Measurements from ENCODE around the gene ENPP1.

ENPP1 gene

GRCh38 chr6:131929264-131929663, 121.4 kb downstream of the ENPP1 start:
- CTCF ChIA-PET: no interaction called here
- no peak for DNase-seq (ENCODE audit: low spot score)
- POLR2A ChIA-PET (ENCODE audit: low non-redundant PET): no interaction called here

GRCh38 chr6:131929976-131930375, 122.2 kb downstream of the ENPP1 start:
- ChIA-PET CTCF (no interaction called here), POLR2A (ENCODE audit: low non-redundant PET) (no interaction called here)
- TF ChIP-seq CTCF (conservative IDR thresholded peaks at IDR 0.05; ENCODE audit: low read depth): no peak

More at GRCh38 chr6:131929264-131929663, 121.4 kb downstream of the ENPP1 start:
- no peak overlapping the region for H3K27ac ChIP-seq
- no peak for TF ChIP-seq CTCF (conservative IDR thresholded peaks at IDR 0.05; ENCODE audit: low read depth)

DNA sequence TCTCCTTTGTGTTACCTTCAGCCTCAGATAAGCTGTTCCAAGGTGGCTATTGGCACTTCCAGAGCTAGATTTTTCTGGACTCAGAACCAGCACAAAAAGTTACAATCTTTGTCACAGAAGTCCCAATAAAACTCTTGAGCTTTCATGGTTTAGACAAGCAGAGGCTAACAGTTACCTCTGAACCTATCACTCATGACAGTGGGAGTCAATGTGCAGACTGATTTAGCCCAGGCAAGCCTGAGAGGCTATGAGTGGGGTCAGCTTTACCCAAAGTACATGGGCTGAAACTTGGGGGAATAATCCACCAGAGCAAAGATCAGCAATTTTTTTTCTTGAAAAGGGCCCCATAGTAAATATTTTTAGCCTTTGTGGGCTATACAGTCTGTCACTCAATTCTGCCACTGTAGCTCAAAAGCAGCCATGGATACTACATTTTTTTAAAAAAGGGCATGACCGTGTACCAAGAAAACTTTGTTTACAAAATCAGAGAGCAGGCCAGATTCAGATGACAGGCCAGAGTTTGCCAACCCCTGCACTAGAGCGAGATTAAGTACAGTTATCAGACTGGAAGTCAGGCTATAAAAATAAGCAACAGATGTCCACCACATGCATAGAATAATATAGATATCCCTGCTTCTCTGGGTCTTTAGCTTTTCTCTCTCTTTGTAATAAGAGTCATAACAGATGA, 123.4 kb downstream of the ENPP1 start:
- POLR2A ChIA-PET (ENCODE audit: low non-redundant PET): no interaction called here
- CTCF ChIA-PET: interaction anchor here (0.8 kb wide), 1 partner anchor 231 kb away, joined by 3 read pairs; no protein-coding TSS in a partner anchor
- no peak for DNase-seq (ENCODE audit: low spot score)
- TF ChIP-seq CTCF (conservative IDR thresholded peaks at IDR 0.05; ENCODE audit: low read depth): no peak
- no peak overlapping the region for H3K27ac ChIP-seq

More at GRCh38 chr6:131929976-131930375, 122.2 kb downstream of the ENPP1 start:
- no peak overlapping the region for H3K27ac ChIP-seq
- DNase-seq (ENCODE audit: low spot score): no peak

- TF ChIP-seq CTCF (conservative IDR thresholded peaks at IDR 0.05; ENCODE audit: low read depth): no peak
- POLR2A ChIA-PET (ENCODE audit: low non-redundant PET): no interaction called here
- no peak for DNase-seq (ENCODE audit: low spot score)
- H3K27ac ChIP-seq: no peak overlapping the region
- CTCF ChIA-PET: interaction anchor here (0.9 to 2.2 kb wide), 2 partner anchors 11 to 13 kb away, joined by 4 to 9 read pairs; no protein-coding TSS in a partner anchor
Observed at GRCh38 chr6:131936156-131936555, 128.3 kb downstream of the ENPP1 start.

DNA sequence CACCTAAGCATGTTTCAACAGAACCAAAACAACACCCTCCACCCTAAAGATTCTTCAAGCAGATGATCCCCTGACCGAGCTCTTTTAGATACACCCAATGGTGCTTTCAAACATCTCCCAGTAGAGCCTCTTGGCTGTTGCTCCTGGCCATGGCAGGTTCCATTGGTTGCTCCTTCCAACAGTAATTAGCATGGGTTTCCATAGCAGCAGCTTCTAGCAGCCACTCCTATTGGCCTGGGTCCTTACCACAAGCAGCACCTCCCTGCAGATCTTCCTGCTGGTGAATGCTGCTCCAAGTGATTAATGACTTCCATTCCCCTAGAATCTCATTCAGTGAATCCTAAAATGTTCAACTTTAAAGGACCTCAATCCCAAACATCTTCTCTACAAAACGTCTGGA, 129.4 kb downstream of the ENPP1 start:
- CTCF ChIA-PET: interaction anchor here (0.6 to 2.2 kb wide), 2 partner anchors 9 to 12 kb away, joined by 4 to 9 read pairs; no protein-coding TSS in a partner anchor
- no peak overlapping the region for H3K27ac ChIP-seq

More for the DNA sequence above, 129.4 kb downstream of the ENPP1 start:
- no peak for TF ChIP-seq CTCF (conservative IDR thresholded peaks at IDR 0.05; ENCODE audit: low read depth)
- no peak for DNase-seq (ENCODE audit: low spot score)
- POLR2A ChIA-PET (ENCODE audit: low non-redundant PET): no interaction called here

Measured in RWPE1 (cell line).